WTC11 (cell line): ENCODE results near the gene TIMP2. TPM values are rescaled to one million over a fixed set of nuclear protein-coding genes. Genes with fewer than 3 reads are reported as not detected.
A peak's percentile ranks its signal among the peaks of the same experiment; 100 is the strongest.

Experiments used
- ATAC-seq: fragments of 200-7000 bp; cut with Tn5 transposase; 2 replicates; pipeline ENCODE4 v1.10.0; 2021; ENCODE audit warnings: mild to moderate bottlenecking, moderate library complexity
- CTCF ChIA-PET: fragments of 300-600 bp; sonication (Branson Sonifier 250); formaldehyde crosslinking; loops from one replicate; lab custom pipeline; 2021; ENCODE audit warnings: antibody characterized with exemption; lab: Charles Lee
- POLR2A ChIA-PET: fragments of 350-600 bp; sonication (Branson Sonifier 250); formaldehyde crosslinking; loops from one replicate; lab custom pipeline; 2021; ENCODE audit warnings: antibody characterized with exemption; lab: Charles Lee
- DNase-seq: peaks from one replicate; pipeline ENCODE4 v3.0.0; 2021; ENCODE audit warnings: low spot score
- H3K27ac Mint-ChIP-seq: 2 replicates; pipeline ENCODE4 v1.8.0; 2021; ENCODE audit warnings: mixed read lengths
- H3K27me3 Mint-ChIP-seq: 2 replicates; pipeline ENCODE4 v1.8.0; 2021; ENCODE audit warnings: low read depth, mild to moderate bottlenecking, moderate library complexity, mixed read lengths
- H3K36me3 Mint-ChIP-seq: 2 replicates; pipeline ENCODE4 v1.8.0; 2021; ENCODE audit warnings: mixed read lengths
- H3K4me1 Mint-ChIP-seq: 2 replicates; pipeline ENCODE4 v1.8.0; 2022; ENCODE audit warnings: mixed read lengths
- H3K4me3 Mint-ChIP-seq: 2 replicates; pipeline ENCODE4 v1.8.0; 2021; ENCODE audit warnings: mild to moderate bottlenecking, moderate library complexity, mixed read lengths
- H3K9me3 Mint-ChIP-seq: 2 replicates; pipeline ENCODE4 v1.8.0; 2021; ENCODE audit warnings: mixed read lengths
- ATF1 ChIP-seq: sonication (generic); formaldehyde crosslinking; IDR thresholded peaks from 2 replicates; pipeline ENCODE4 v1.8.1; 2023; ENCODE audit warnings: mild to moderate bottlenecking, moderate library complexity, missing genetic modification reagents
- CREB1 ChIP-seq: sonication (generic); formaldehyde crosslinking; IDR thresholded peaks from 2 replicates; pipeline ENCODE4 v1.8.0; 2023; ENCODE audit warnings: mild to moderate bottlenecking, missing genetic modification reagents
- ETV6 ChIP-seq: sonication (generic); formaldehyde crosslinking; IDR thresholded peaks from 2 replicates; pipeline ENCODE4 v1.8.1; 2022; ENCODE audit warnings: mild to moderate bottlenecking, missing genetic modification reagents
- FOXK1 ChIP-seq: sonication (generic); formaldehyde crosslinking; IDR thresholded peaks from 2 replicates; pipeline ENCODE4 v1.8.0; 2022; ENCODE audit warnings: mild to moderate bottlenecking, moderate library complexity, missing genetic modification reagents
- JAZF1 ChIP-seq: fragments of 250-450 bp; sonication (Bioruptor Pico); IDR thresholded peaks from 2 replicates; pipeline ENCODE4 v1.9.0; 2021; ENCODE audit warnings: moderate library complexity, mild to moderate bottlenecking, inconsistent platforms
- JUN ChIP-seq: sonication (generic); formaldehyde crosslinking; IDR thresholded peaks from 2 replicates; pipeline ENCODE4 v1.8.0; 2023; ENCODE audit warnings: mild to moderate bottlenecking, missing genetic modification reagents
- MYBL2 ChIP-seq: sonication (generic); formaldehyde crosslinking; IDR thresholded peaks from 2 replicates; pipeline ENCODE4 v1.8.1; 2023; ENCODE audit warnings: mild to moderate bottlenecking, moderate library complexity, missing genetic modification reagents
- NR1H2 ChIP-seq: sonication (generic); formaldehyde crosslinking; IDR thresholded peaks from 2 replicates; pipeline ENCODE4 v1.9.0; 2021; ENCODE audit warnings: mild to moderate bottlenecking, moderate library complexity, missing genetic modification reagents
- RORB ChIP-seq: fragments of 250-450 bp; sonication (Bioruptor Pico); IDR thresholded peaks from 2 replicates; pipeline ENCODE4 v1.9.0; 2021; ENCODE audit warnings: mild to moderate bottlenecking
- SMAD3 ChIP-seq: sonication (generic); formaldehyde crosslinking; IDR thresholded peaks from 2 replicates; pipeline ENCODE4 v1.8.0; 2022; ENCODE audit warnings: missing genetic modification reagents, mild to moderate bottlenecking, borderline replicate concordance
- SMAD4 ChIP-seq: sonication (generic); formaldehyde crosslinking; IDR thresholded peaks from 2 replicates; pipeline ENCODE4 v1.8.0; 2022; ENCODE audit warnings: mild to moderate bottlenecking, missing genetic modification reagents
- SOX15 ChIP-seq: fragments of 250-450 bp; sonication (Bioruptor Pico); IDR thresholded peaks from 2 replicates; pipeline ENCODE4 v1.9.0; 2021; ENCODE audit warnings: mild to moderate bottlenecking
- SP1 ChIP-seq: sonication (generic); formaldehyde crosslinking; conservative IDR thresholded peaks from 2 replicates; pipeline ENCODE4 v1.8.1; 2022; ENCODE audit warnings: missing genetic modification reagents
- TP53 ChIP-seq: sonication (generic); formaldehyde crosslinking; IDR thresholded peaks from 2 replicates; pipeline ENCODE4 v1.8.1; 2023; ENCODE audit warnings: mild to moderate bottlenecking, missing genetic modification reagents
- ZNF138 ChIP-seq: sonication (generic); formaldehyde crosslinking; conservative IDR thresholded peaks from 2 replicates; pipeline ENCODE4 v1.8.1; 2022; ENCODE audit warnings: mild to moderate bottlenecking, moderate library complexity, missing genetic modification reagents
- ZNF423 ChIP-seq: fragments of 250-450 bp; sonication (Bioruptor Pico); IDR thresholded peaks from 2 replicates; pipeline ENCODE4 v2.1.2; 2022; ENCODE audit warnings: mild to moderate bottlenecking, moderate library complexity
- ZNF671 ChIP-seq: fragments of 250-450 bp; sonication (Bioruptor Pico); IDR thresholded peaks from 2 replicates; pipeline ENCODE4 v1.8.0; 2021; ENCODE audit warnings: mild to moderate bottlenecking
- total RNA-seq: library from RNA; stranded (reverse); gene quantifications from 3 replicates; pipeline ENCODE4 v1.2.3, GENCODE V29; 2021
- TF ChIP-seq, protein P1 (sequence below): sonication (generic); formaldehyde crosslinking; IDR thresholded peaks from 2 replicates; pipeline ENCODE4 v1.8.0; 2023; ENCODE audit warnings: mild to moderate bottlenecking, missing genetic modification reagents
- TF ChIP-seq, protein P2 (sequence below): sonication (generic); formaldehyde crosslinking; IDR thresholded peaks from 2 replicates; pipeline ENCODE4 v1.8.0; 2022; ENCODE audit warnings: mild to moderate bottlenecking, missing genetic modification reagents
- TF ChIP-seq, protein P3 (sequence below): sonication (generic); formaldehyde crosslinking; IDR thresholded peaks from 2 replicates; pipeline ENCODE4 v1.8.1; 2023; ENCODE audit warnings: mild to moderate bottlenecking, missing genetic modification reagents
- TF ChIP-seq, protein P4 (sequence below): sonication (generic); formaldehyde crosslinking; IDR thresholded peaks from 2 replicates; pipeline ENCODE4 v1.8.0; 2022; ENCODE audit warnings: mild to moderate bottlenecking, missing genetic modification reagents
- TF ChIP-seq, protein P5 (sequence below): sonication (generic); formaldehyde crosslinking; conservative IDR thresholded peaks from 2 replicates; pipeline ENCODE4 v1.8.1; 2022; ENCODE audit warnings: mild to moderate bottlenecking, missing genetic modification reagents
- TF ChIP-seq, protein P6 (sequence below): fragments of 250-450 bp; sonication (Bioruptor Pico); IDR thresholded peaks from 2 replicates; pipeline ENCODE4 v1.9.0; 2021; ENCODE audit warnings: mild to moderate bottlenecking
- TF ChIP-seq, protein P7 (sequence below): sonication (generic); formaldehyde crosslinking; IDR thresholded peaks from 2 replicates; pipeline ENCODE4 v1.8.1; 2023; ENCODE audit warnings: mild to moderate bottlenecking, moderate library complexity, missing genetic modification reagents
- TF ChIP-seq, protein P8 (sequence below): sonication (generic); formaldehyde crosslinking; IDR thresholded peaks from 2 replicates; pipeline ENCODE4 v1.8.0; 2022; ENCODE audit warnings: mild to moderate bottlenecking, missing genetic modification reagents
- TF ChIP-seq, protein P9 (sequence below): sonication (generic); formaldehyde crosslinking; IDR thresholded peaks from 2 replicates; pipeline ENCODE4 v1.8.1; 2022; ENCODE audit warnings: low read depth, mild to moderate bottlenecking, moderate library complexity, missing genetic modification reagents, borderline replicate concordance

TIMP2 gene
- total RNA-seq, 1 experiment from 2014 or later = 37.1 TPM

DNA sequence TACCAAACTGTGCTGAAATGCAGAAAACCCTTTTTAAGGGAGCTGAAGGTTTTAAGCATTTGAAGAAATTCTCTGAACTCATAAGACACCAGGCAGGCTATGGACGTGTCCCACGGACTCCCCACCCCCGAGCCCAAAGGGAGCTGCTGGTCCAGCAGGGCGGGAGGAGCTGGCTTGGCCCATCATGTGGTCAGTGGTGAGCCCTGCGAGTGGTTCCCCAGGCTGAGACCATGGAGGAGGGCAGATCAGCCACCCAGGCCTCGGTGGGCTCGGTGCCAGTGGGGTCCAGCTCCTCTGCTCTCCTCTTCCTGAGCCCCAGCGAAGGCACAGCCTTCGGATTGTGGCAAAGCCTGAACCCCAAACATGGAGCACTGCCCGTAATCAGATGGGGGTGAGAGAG lies 27.5 kb upstream of the TIMP2 start:
- H3K27me3 Mint-ChIP-seq = peaks cover 6% of the 10 kb centered on the region
- no peak overlapping the region for H3K27ac Mint-ChIP-seq
- no peaks in the 10 kb centered on the region for H3K4me1 Mint-ChIP-seq
- H3K4me3 Mint-ChIP-seq = no peak overlapping the region
- CTCF ChIA-PET = interaction anchor here (0.6 to 2.8 kb wide), 6 partner anchors 18 to 466 kb away, joined by 3 to 12 read pairs (median 3); no protein-coding TSS in a partner anchor
- POLR2A ChIA-PET = no interaction called here
- TF ChIP-seq, protein P1, sequence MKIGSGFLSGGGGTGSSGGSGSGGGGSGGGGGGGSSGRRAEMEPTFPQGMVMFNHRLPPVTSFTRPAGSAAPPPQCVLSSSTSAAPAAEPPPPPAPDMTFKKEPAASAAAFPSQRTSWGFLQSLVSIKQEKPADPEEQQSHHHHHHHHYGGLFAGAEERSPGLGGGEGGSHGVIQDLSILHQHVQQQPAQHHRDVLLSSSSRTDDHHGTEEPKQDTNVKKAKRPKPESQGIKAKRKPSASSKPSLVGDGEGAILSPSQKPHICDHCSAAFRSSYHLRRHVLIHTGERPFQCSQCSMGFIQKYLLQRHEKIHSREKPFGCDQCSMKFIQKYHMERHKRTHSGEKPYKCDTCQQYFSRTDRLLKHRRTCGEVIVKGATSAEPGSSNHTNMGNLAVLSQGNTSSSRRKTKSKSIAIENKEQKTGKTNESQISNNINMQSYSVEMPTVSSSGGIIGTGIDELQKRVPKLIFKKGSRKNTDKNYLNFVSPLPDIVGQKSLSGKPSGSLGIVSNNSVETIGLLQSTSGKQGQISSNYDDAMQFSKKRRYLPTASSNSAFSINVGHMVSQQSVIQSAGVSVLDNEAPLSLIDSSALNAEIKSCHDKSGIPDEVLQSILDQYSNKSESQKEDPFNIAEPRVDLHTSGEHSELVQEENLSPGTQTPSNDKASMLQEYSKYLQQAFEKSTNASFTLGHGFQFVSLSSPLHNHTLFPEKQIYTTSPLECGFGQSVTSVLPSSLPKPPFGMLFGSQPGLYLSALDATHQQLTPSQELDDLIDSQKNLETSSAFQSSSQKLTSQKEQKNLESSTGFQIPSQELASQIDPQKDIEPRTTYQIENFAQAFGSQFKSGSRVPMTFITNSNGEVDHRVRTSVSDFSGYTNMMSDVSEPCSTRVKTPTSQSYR (CRISPR knock-in tag) = no peak
- TF ChIP-seq ZNF671 (CRISPR knock-in tag) (no peak), SOX15 (no peak), JAZF1 (CRISPR knock-in tag) (no peak), ZNF423 (CRISPR knock-in tag) (no peak), CREB1 (CRISPR knock-in tag) (no peak), ATF1 (CRISPR knock-in tag) (no peak), NR1H2 (CRISPR knock-in tag) (no peak), SP1 (CRISPR knock-in tag) (no peak), FOXK1 (CRISPR knock-in tag) (no peak)
- TF ChIP-seq, protein P2, sequence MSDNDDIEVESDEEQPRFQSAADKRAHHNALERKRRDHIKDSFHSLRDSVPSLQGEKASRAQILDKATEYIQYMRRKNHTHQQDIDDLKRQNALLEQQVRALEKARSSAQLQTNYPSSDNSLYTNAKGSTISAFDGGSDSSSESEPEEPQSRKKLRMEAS = no peak
- TF ChIP-seq, protein P3, sequence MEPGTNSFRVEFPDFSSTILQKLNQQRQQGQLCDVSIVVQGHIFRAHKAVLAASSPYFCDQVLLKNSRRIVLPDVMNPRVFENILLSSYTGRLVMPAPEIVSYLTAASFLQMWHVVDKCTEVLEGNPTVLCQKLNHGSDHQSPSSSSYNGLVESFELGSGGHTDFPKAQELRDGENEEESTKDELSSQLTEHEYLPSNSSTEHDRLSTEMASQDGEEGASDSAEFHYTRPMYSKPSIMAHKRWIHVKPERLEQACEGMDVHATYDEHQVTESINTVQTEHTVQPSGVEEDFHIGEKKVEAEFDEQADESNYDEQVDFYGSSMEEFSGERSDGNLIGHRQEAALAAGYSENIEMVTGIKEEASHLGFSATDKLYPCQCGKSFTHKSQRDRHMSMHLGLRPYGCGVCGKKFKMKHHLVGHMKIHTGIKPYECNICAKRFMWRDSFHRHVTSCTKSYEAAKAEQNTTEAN (CRISPR knock-in tag) = no peak
- TF ChIP-seq, protein P4, sequence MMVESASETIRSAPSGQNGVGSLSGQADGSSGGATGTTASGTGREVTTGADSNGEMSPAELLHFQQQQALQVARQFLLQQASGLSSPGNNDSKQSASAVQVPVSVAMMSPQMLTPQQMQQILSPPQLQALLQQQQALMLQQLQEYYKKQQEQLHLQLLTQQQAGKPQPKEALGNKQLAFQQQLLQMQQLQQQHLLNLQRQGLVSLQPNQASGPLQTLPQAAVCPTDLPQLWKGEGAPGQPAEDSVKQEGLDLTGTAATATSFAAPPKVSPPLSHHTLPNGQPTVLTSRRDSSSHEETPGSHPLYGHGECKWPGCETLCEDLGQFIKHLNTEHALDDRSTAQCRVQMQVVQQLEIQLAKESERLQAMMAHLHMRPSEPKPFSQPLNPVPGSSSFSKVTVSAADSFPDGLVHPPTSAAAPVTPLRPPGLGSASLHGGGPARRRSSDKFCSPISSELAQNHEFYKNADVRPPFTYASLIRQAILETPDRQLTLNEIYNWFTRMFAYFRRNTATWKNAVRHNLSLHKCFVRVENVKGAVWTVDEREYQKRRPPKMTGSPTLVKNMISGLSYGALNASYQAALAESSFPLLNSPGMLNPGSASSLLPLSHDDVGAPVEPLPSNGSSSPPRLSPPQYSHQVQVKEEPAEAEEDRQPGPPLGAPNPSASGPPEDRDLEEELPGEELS = no peak
- H3K9me3 Mint-ChIP-seq = peaks cover 19% of the 10 kb centered on the region
- no peak for DNase-seq
- ATAC-seq = no peak
- H3K36me3 Mint-ChIP-seq = peaks cover 17% of the 10 kb centered on the region

DNA sequence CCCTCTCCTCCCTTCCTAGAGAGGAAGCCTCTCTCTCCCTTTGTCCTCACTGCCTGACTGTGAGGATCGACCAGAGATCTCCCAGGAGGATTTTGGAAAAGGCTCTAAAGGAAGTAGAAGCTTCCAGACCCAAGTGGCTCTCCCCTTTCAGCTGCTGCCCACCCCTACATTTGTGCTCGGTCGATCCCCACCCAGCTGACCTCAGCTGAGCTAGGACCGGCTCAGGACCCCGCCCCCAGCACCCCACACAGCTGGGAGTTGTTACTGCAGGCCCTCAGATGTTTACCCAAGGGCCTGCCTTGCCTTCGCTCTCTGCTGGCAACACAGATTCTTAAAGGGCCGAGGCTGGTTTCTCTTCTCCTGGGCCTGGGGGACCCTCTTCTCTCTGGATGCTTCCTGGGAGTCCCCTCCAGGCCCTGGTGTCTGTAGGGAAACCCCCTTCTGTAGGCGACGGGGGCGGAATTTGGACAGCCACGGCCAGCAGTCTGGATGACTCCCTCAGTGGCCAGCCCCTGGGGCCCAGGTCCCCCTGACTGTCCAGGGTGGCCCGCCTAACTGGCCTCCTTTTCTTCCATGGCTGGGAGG lies 26.9 kb upstream of the TIMP2 start:
- POLR2A ChIA-PET = no interaction called here
- CTCF ChIA-PET = interaction anchor here (0.9 to 2.8 kb wide), 2 partner anchors 19 to 136 kb away, joined by 3 to 12 read pairs; no protein-coding TSS in a partner anchor
- Mint-ChIP-seq H3K36me3 (peaks cover 17% of the 10 kb centered on the region), H3K9me3 (peaks cover 19% of the 10 kb centered on the region), H3K4me1 (no peaks in the 10 kb centered on the region), H3K27ac (no peak overlapping the region), H3K27me3 (peaks cover 6% of the 10 kb centered on the region), H3K4me3 (no peak overlapping the region)
- DNase-seq (no peak), ATAC-seq (peak; percentile 57; the same call in 1 of the 2 replicates)
- TF ChIP-seq, protein P5, sequence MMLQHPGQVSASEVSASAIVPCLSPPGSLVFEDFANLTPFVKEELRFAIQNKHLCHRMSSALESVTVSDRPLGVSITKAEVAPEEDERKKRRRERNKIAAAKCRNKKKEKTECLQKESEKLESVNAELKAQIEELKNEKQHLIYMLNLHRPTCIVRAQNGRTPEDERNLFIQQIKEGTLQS = no peak
- TF ChIP-seq SMAD3 (CRISPR knock-in tag) (no peak), ETV6 (no peak), TP53 (CRISPR knock-in tag) (no peak), JUN (no peak), RORB (CRISPR knock-in tag) (no peak), MYBL2 (CRISPR knock-in tag) (no peak), ZNF138 (CRISPR knock-in tag) (no peak), SMAD4 (CRISPR knock-in tag) (no peak)
- TF ChIP-seq, protein P6, sequence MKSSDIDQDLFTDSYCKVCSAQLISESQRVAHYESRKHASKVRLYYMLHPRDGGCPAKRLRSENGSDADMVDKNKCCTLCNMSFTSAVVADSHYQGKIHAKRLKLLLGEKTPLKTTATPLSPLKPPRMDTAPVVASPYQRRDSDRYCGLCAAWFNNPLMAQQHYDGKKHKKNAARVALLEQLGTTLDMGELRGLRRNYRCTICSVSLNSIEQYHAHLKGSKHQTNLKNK (CRISPR knock-in tag) = no peak
- TF ChIP-seq, protein P7, sequence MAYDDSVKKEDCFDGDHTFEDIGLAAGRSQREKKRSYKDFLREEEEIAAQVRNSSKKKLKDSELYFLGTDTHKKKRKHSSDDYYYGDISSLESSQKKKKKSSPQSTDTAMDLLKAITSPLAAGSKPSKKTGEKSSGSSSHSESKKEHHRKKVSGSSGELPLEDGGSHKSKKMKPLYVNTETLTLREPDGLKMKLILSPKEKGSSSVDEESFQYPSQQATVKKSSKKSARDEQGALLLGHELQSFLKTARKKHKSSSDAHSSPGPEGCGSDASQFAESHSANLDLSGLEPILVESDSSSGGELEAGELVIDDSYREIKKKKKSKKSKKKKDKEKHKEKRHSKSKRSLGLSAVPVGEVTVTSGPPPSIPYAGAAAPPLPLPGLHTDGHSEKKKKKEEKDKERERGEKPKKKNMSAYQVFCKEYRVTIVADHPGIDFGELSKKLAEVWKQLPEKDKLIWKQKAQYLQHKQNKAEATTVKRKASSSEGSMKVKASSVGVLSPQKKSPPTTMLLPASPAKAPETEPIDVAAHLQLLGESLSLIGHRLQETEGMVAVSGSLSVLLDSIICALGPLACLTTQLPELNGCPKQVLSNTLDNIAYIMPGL (CRISPR knock-in tag) = no peak
- TF ChIP-seq, protein P8, sequence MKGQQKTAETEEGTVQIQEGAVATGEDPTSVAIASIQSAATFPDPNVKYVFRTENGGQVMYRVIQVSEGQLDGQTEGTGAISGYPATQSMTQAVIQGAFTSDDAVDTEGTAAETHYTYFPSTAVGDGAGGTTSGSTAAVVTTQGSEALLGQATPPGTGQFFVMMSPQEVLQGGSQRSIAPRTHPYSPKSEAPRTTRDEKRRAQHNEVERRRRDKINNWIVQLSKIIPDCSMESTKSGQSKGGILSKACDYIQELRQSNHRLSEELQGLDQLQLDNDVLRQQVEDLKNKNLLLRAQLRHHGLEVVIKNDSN (CRISPR knock-in tag) = no peak
- TF ChIP-seq, protein P9, sequence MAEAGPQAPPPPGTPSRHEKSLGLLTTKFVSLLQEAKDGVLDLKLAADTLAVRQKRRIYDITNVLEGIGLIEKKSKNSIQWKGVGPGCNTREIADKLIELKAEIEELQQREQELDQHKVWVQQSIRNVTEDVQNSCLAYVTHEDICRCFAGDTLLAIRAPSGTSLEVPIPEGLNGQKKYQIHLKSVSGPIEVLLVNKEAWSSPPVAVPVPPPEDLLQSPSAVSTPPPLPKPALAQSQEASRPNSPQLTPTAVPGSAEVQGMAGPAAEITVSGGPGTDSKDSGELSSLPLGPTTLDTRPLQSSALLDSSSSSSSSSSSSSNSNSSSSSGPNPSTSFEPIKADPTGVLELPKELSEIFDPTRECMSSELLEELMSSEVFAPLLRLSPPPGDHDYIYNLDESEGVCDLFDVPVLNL = no peak
